Measurements from ENCODE around the gene TMEM217. TPM values are rescaled to one million over a fixed set of nuclear protein-coding genes. Genes with fewer than 3 reads are reported as not detected.
A peak's percentile ranks its signal among the peaks of the same experiment; 100 is the strongest.

The TMEM217 gene
- total and polyA plus RNA-seq, 2 donors (not counting 1 experiment from before 2014, with no cell fraction given) = 0.73 to 1.2 TPM

DNA sequence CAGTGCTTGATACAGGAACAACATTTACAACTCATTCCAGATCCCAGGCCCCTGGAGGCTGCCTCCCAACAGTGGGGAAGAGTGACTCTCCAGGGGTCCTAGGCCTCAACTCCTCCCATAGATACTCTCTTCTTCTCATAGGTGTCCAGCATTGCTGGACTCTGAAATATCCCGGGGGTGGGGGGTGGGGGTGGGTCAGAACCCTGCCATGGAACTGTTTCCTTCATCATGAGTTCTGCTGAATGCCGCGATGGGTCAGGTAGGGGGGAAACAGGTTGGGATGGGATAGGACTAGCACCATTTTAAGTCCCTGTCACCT lies 83.8 kb downstream of the TMEM217 start:
- no peak for ATAC-seq (ENCODE audit: low read depth)
- no peak for DNase-seq
- intact Hi-C loops (cut with micrococcal nuclease) = loop anchor here (10.0 kb wide), 2 partner anchors 489 to 579 kb away; partner anchors contain the start of gene SRSF3
- H3K27me3 Mint-ChIP-seq = no peaks in the 10 kb centered on the region
- WGBS (ENCODE audit: insufficient coverage) = 50% methylated on average over 2 of the region's 3 CpGs
- peaks cover 69% of the 10 kb centered on the region for H3K4me1 Mint-ChIP-seq
- Histone ChIP-seq H3K4me2 (replicated peaks; ENCODE audit: low read depth, low read length, poor library complexity, severe bottlenecking) (no peak overlapping the region), H4K20me1 (ENCODE audit: control insufficient read depth, insufficient read depth, low read length, poor library complexity, severe bottlenecking) (peaks cover 36% of the 10 kb centered on the region), H3K9me3 (ENCODE audit: control extremely low read depth in 1 of 3, control insufficient read depth in 2 of 3, insufficient read depth in 1 of 3, low read length in 2 of 3) (no peaks in the 10 kb centered on the region), H3K36me3 (replicated peaks in 1 of 2; ENCODE audit: control extremely low read depth in 1 of 2, control insufficient read depth in 1 of 2, extremely low read depth in 1 of 2, insufficient read depth in 2 of 2, low read length in 1 of 2) (peaks cover 0 to 29% of the 10 kb centered on the region in 2 experiments), H3K79me2 (ENCODE audit: control insufficient read depth, insufficient read depth, low read length) (peaks cover 23% of the 10 kb centered on the region), H3K27me3 (replicated peaks in 1 of 4; ENCODE audit: control extremely low read depth in 1 of 4, control insufficient read depth in 3 of 4, insufficient read depth in 4 of 4, low read length in 3 of 4) (no peaks in the 10 kb centered on the region), H2AFZ (ENCODE audit: insufficient read depth, low read depth, low read length, poor library complexity, severe bottlenecking) (no peak overlapping the region), H3K4me3 (ENCODE audit: control extremely low read depth in 1 of 5, extremely low read depth in 1 of 5, insufficient read depth in 1 of 5, low read depth in 2 of 5, low read length in 4 of 5) (no peak overlapping the region), H3K27ac (ENCODE audit: low read length in 2 of 2) (no peak overlapping the region), H3K9ac (ENCODE audit: low read length) (no peak overlapping the region), H3K4me1 (ENCODE audit: control insufficient read depth in 2 of 2, insufficient read depth in 2 of 2, low read length in 2 of 2) (peaks cover 68 to 76% of the 10 kb centered on the region in 2 donors)
- H3K4me3 Mint-ChIP-seq = peak overlapping the region; percentile 85
- POLR2A ChIA-PET = interaction anchor here (0.9 to 5.7 kb wide), 2 partner anchors 32 to 124 kb away, joined by 4 to 121 read pairs; no protein-coding TSS in a partner anchor
- no peak for TF ChIP-seq CTCF (IDR thresholded peaks at IDR 0.05)
- no peak for TF ChIP-seq EZH2 (IDR thresholded peaks at IDR 0.05; ENCODE audit: borderline replicate concordance, insufficient read depth, low read depth, low read length, poor library complexity, severe bottlenecking)
- H3K27ac Mint-ChIP-seq = no peak overlapping the region
- CTCF ChIA-PET = interaction anchor here (1.1 to 16.6 kb wide), 6 partner anchors 33 to 188 kb away, joined by 3 to 510 read pairs (median 171); partner anchors contain the start of gene MTCH1
- no peaks in the 10 kb centered on the region for H3K9me3 Mint-ChIP-seq (ENCODE audit: insufficient read depth)

DNA sequence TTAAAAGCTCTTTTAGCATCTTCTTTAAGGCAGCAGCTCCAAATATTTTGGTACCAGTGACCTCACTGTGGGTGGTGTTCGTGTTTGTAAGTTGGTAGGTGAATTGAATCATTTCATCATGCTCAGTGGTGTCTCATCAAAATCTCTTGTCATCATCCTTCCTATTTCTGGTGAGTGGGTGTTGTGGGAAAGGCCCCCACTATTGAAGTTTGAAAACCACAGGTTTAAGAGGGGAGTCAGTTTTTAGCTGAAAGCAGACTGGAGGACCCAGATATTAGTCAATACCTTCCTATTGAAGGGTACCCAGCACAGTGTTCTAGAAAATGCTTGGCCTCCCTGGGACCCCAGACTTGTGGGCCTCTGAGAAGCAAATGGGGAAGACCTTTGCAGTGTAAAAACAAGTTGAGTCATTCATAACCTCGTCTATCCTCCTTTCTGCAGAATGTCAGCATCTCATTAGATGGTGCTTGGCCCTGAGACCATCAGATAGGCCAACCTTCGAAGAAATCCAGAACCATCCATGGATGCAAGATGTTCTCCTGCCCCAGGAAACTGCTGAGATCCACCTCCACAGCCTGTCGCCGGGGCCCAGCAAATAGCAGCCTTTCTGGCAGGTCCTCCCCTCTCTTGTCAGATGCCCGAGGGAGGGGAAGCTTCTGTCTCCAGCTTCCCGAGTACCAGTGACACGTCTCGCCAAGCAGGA lies 84.3 kb downstream of the TMEM217 start:
- H3K36me3 ChIP-seq (replicated peaks in 1 of 2; ENCODE audit: control extremely low read depth in 1 of 2, control insufficient read depth in 1 of 2, extremely low read depth in 1 of 2, insufficient read depth in 2 of 2, low read length in 1 of 2) = peaks cover 0 to 29% of the 10 kb centered on the region in 2 experiments

More for the DNA sequence above, 84.3 kb downstream of the TMEM217 start:
- H3K9me3 Mint-ChIP-seq (ENCODE audit: insufficient read depth) = no peaks in the 10 kb centered on the region
- WGBS (ENCODE audit: insufficient coverage) = 67% methylated on average over 8 of the region's 9 CpGs
- no peak for ATAC-seq (ENCODE audit: low read depth)
- Histone ChIP-seq H3K4me1 (ENCODE audit: control insufficient read depth in 2 of 2, insufficient read depth in 2 of 2, low read length in 2 of 2) (peaks cover 73 to 81% of the 10 kb centered on the region in 2 donors), H3K4me2 (replicated peaks; ENCODE audit: low read depth, low read length, poor library complexity, severe bottlenecking) (no peak overlapping the region), H3K9ac (ENCODE audit: low read length) (no peak overlapping the region), H3K27ac (ENCODE audit: low read length in 2 of 2) (no peak overlapping the region), H3K9me3 (ENCODE audit: control extremely low read depth in 1 of 3, control insufficient read depth in 2 of 3, insufficient read depth in 1 of 3, low read length in 2 of 3) (no peaks in the 10 kb centered on the region), H3K79me2 (ENCODE audit: control insufficient read depth, insufficient read depth, low read length) (peaks cover 23% of the 10 kb centered on the region), H3K4me3 (ENCODE audit: control extremely low read depth in 1 of 5, extremely low read depth in 1 of 5, insufficient read depth in 1 of 5, low read depth in 2 of 5, low read length in 4 of 5) (no peak overlapping the region), H3K27me3 (replicated peaks in 1 of 4; ENCODE audit: control extremely low read depth in 1 of 4, control insufficient read depth in 3 of 4, insufficient read depth in 4 of 4, low read length in 3 of 4) (no peaks in the 10 kb centered on the region), H2AFZ (ENCODE audit: insufficient read depth, low read depth, low read length, poor library complexity, severe bottlenecking) (no peak overlapping the region), H4K20me1 (ENCODE audit: control insufficient read depth, insufficient read depth, low read length, poor library complexity, severe bottlenecking) (peaks cover 36% of the 10 kb centered on the region)
- no peaks in the 10 kb centered on the region for H3K27me3 Mint-ChIP-seq
- H3K4me1 Mint-ChIP-seq = peaks cover 74% of the 10 kb centered on the region
- TF ChIP-seq EZH2 (IDR thresholded peaks at IDR 0.05; ENCODE audit: borderline replicate concordance, insufficient read depth, low read depth, low read length, poor library complexity, severe bottlenecking) (no peak), CTCF (IDR thresholded peaks at IDR 0.05) (no peak)
- ChIA-PET POLR2A (interaction anchor here (0.5 to 5.7 kb wide), 4 partner anchors 32 to 166 kb away, joined by 3 to 121 read pairs (median 6); no protein-coding TSS in a partner anchor), CTCF (interaction anchor here (0.9 to 16.6 kb wide), 15 partner anchors 8 to 196 kb away, joined by 3 to 510 read pairs (median 11); partner anchors contain the start of genes FGD2 and MTCH1)
- no peak for DNase-seq
- intact Hi-C loops (cut with micrococcal nuclease) = loop anchor here (10.0 kb wide), 2 partner anchors 489 to 579 kb away; partner anchors contain the start of gene SRSF3
- H3K4me3 Mint-ChIP-seq = peak overlapping the region; percentile 85
- H3K27ac Mint-ChIP-seq = peak overlapping the region; percentile 51

Data from B cell (primary cell).